Measurements from ENCODE around the gene C1QTNF12.
A peak's percentile ranks its signal among the peaks of the same experiment; 100 is the strongest.

The C1QTNF12 gene

DNA sequence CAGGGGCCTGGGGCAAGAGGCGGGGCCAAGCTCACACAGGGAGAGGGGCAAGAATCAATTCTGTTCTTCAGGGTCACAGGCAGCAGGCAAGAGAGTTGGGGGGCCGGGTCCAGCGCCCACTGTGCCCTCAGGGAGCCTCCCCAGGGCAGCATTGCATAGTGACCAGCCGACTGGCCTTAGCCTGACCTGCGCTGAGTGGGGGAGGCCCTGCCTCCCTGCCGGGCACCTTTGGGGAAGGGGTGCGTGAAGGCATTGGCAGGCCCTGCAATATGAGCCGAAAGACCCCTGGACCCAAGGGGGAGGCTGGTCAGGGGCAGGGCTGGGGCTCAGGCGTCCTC lies 45.9 kb upstream of the C1QTNF12 start:
- in situ Hi-C loops (cut with HindIII; ENCODE audit: low sequenced_read_pairs), result loop anchor here (25.0 kb wide), 1 partner anchor 155 kb away; no protein-coding TSS in a partner anchor
- no peak for DNase-seq (ENCODE audit: low read depth)
- H3K4me3 ChIP-seq (ENCODE audit: low read depth, low read length), result no peak overlapping the region
- TF ChIP-seq, protein P1, sequence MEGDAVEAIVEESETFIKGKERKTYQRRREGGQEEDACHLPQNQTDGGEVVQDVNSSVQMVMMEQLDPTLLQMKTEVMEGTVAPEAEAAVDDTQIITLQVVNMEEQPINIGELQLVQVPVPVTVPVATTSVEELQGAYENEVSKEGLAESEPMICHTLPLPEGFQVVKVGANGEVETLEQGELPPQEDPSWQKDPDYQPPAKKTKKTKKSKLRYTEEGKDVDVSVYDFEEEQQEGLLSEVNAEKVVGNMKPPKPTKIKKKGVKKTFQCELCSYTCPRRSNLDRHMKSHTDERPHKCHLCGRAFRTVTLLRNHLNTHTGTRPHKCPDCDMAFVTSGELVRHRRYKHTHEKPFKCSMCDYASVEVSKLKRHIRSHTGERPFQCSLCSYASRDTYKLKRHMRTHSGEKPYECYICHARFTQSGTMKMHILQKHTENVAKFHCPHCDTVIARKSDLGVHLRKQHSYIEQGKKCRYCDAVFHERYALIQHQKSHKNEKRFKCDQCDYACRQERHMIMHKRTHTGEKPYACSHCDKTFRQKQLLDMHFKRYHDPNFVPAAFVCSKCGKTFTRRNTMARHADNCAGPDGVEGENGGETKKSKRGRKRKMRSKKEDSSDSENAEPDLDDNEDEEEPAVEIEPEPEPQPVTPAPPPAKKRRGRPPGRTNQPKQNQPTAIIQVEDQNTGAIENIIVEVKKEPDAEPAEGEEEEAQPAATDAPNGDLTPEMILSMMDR (IDR thresholded peaks at IDR 0.05; ENCODE audit: low read depth, low read length, missing control alignments), result no peak

DNA sequence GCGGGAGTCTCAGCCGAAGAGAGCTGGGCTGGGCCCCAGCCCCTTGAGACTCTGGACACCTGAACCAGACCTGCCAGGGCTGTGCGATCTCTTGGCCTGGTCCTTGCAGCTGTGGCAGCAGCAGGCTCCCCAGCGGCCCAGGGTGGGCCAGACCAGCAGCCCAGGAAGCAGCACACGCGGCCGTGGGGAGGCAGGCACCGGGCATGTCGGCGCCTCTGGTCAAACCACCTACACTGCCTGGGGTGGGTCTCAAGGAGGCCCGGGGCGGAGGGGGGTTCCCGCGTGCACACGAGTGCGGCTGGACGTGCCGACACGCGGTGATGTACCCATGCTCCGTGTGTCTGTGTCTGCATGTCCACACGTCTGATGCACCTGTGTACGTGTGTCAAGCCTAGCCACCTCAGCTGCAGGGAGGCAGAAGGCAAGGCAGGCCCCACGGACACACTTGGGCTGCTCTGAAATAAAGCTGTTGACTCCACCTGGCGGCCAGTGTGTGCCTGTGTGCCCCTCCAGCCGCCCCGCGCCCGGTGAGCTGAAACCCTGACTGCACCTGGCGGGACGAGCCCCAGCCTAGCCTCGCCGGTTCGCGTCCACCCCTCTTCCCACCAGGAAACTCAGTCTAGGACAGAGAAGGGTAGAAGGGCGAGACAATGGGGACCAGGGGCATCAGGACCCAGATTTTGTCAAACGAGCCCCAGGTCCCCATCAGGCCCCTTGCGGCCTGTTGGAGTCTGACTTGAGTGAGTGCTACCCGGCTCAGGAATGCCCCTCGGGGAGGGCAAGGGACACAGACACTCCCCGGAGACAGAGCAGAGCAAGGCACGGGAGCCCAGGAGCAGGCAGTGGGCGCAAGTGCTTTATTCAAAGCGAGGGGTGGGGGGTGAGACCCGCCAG lies 45.3 kb upstream of the C1QTNF12 start:
- DNase-seq (ENCODE audit: low read depth), result peak; percentile 33
- TF ChIP-seq, protein P1 (IDR thresholded peaks at IDR 0.05; ENCODE audit: low read depth, low read length, missing control alignments), result peak; percentile 56
- H3K4me3 ChIP-seq (ENCODE audit: low read depth, low read length), result no peak overlapping the region
- in situ Hi-C loops (cut with HindIII; ENCODE audit: low sequenced_read_pairs), result loop anchor here (25.0 kb wide), 1 partner anchor 154 kb away; no protein-coding TSS in a partner anchor

DNA sequence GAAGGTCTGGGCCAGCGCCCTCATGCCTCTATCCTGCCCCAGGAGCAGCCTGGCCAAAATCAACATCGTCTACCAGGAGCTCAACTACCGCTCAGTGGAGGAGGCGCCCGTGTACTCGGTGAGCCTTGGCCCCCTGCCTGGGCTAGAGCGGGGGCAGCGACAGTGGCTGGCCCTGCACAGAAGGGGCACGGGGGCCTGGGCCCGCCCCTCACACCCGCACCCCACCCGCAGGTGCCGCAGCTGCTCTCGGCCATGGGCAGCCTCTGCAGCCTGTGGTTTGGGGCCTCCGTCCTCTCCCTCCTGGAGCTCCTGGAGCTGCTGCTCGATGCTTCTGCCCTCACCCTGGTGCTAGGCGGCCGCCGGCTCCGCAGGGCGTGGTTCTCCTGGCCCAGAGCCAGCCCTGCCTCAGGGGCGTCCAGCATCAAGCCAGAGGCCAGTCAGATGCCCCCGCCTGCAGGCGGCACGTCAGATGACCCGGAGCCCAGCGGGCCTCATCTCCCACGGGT lies 44.6 kb upstream of the C1QTNF12 start:
- DNase-seq (ENCODE audit: low read depth), result no peak
- TF ChIP-seq, protein P1 (IDR thresholded peaks at IDR 0.05; ENCODE audit: low read depth, low read length, missing control alignments), result no peak
- in situ Hi-C loops (cut with HindIII; ENCODE audit: low sequenced_read_pairs), result loop anchor here (25.0 kb wide), 1 partner anchor 154 kb away; no protein-coding TSS in a partner anchor
- H3K4me3 ChIP-seq (ENCODE audit: low read depth, low read length), result no peak overlapping the region

DNA sequence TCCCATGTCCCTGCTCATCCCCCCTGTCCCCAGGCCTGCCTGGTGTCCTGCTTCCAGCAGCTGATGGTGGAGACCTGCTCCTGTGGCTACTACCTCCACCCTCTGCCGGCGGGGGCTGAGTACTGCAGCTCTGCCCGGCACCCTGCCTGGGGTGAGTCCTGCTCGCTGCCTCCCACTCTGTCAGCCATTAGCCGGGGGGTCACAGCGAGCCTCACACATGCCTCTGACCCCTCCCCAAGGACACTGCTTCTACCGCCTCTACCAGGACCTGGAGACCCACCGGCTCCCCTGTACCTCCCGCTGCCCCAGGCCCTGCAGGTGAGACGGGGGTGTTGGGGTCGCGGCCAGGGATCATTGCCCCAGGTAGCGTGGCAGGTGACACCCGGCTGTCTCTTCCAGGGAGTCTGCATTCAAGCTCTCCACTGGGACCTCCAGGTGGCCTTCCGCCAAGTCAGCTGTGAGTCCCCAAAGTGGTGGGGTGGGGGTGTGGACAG lies 43.8 kb upstream of the C1QTNF12 start:
- DNase-seq (ENCODE audit: low read depth), result peak; percentile 5
- in situ Hi-C loops (cut with HindIII; ENCODE audit: low sequenced_read_pairs), result loop anchor here (25.0 kb wide), 1 partner anchor 153 kb away; no protein-coding TSS in a partner anchor
- TF ChIP-seq, protein P1 (IDR thresholded peaks at IDR 0.05; ENCODE audit: low read depth, low read length, missing control alignments), result peak; percentile 65
- H3K4me3 ChIP-seq (ENCODE audit: low read depth, low read length), result no peak overlapping the region

DNA sequence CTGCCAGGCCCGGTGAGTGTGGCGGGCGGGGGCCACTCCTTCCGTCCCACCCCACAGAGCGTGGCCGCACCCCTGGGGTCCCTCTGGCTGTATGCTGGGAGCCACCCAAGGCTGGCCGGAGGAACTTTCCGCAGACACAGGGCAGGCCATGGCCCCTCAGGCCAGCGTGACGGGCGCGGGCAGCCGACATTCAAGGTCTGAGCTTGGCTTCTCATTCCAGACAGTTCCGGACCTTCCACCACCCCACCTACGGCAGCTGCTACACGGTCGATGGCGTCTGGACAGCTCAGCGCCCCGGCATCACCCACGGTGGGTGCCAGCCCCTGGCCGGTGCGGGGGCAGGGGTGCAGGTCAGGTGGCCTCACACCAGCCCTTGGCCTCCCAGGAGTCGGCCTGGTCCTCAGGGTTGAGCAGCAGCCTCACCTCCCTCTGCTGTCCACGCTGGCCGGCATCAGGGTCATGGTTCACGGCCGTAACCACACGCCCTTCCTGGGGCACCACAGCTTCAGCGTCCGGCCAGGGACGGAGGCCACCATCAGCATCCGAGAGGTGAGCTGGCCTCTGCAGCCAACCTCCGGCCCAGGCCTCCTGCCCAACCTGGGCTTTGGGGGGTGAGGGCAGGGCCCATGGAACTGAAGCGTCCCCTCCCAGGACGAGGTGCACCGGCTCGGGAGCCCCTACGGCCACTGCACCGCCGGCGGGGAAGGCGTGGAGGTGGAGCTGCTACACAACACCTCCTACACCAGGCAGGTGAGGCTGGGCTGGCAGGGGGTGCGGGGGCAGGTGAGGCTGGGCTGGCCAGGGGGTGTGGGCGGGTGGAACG lies 41.0 kb upstream of the C1QTNF12 start:
- TF ChIP-seq, protein P1 (IDR thresholded peaks at IDR 0.05; ENCODE audit: low read depth, low read length, missing control alignments), result no peak
- H3K4me3 ChIP-seq (ENCODE audit: low read depth, low read length), result no peak overlapping the region
- in situ Hi-C loops (cut with HindIII; ENCODE audit: low sequenced_read_pairs), result loop anchor here (25.0 kb wide), 1 partner anchor 150 kb away; no protein-coding TSS in a partner anchor
- no peak for DNase-seq (ENCODE audit: low read depth)

All from astrocyte of the cerebellum (primary cell).